Psoas muscle (tissue), 8 donors: ENCODE measurements around the gene BCAP31. TPM values are rescaled to one million over a fixed set of nuclear protein-coding genes. Genes with fewer than 3 reads are reported as not detected.
A peak's percentile ranks its signal among the peaks of the same experiment; 100 is the strongest.

Experiments
- ATAC-seq, 4 donors: fragments of 200-7000 bp; cut with Tn5 transposase; one replicate each; pipeline ENCODE4 v1.9.1; 2020; ENCODE audit warnings: moderate library complexity in 3 of 4, mild to moderate bottlenecking in 2 of 4
- DNase-seq, 2 donors: peaks; one replicate each; pipeline ENCODE4 v3.0.0-alpha.2; 2020
- H3K27ac ChIP-seq: fragments of 200-600 bp; one replicate; pipeline ENCODE4 v1.8.0; 2022
- H3K27me3 ChIP-seq, 3 donors: fragments of 200-600 bp in 1 of 3; one replicate each; pipeline versions ENCODE4 v1.6.1 to v1.8.0; 2013 to 2022; ENCODE audit warnings: low read length in 2 of 3, mild to moderate bottlenecking in 2 of 3, moderate library complexity in 1 of 3; ENCODE audit not compliant: insufficient read depth in 3 of 3
- H3K36me3 ChIP-seq, 2 donors: fragments of 200-600 bp in 1 of 2; one replicate each; pipeline versions ENCODE4 v1.6.1 to v1.8.0; 2013 to 2022; ENCODE audit warnings: low read depth in 1 of 2, mild to moderate bottlenecking in 1 of 2, moderate library complexity in 1 of 2; ENCODE audit not compliant: insufficient read depth in 1 of 2
- H3K4me1 ChIP-seq: fragments of 200-600 bp; one replicate; pipeline ENCODE4 v1.8.0; 2022
- H3K4me3 ChIP-seq: fragments of 200-600 bp; one replicate; pipeline ENCODE4 v1.8.0; 2022; ENCODE audit warnings: mild to moderate bottlenecking
- H3K9me3 ChIP-seq: fragments of 200-600 bp; one replicate; pipeline ENCODE4 v1.8.0; 2022
- CTCF ChIP-seq: fragments of 200-600 bp; IDR thresholded peaks from one replicate; pipeline ENCODE4 v1.8.0; 2022; ENCODE audit warnings: antibody characterized with exemption
- WGBS, 3 donors: extraction: QIAGEN DNeasy Blood & Tissue Kit; methylation state at CpG; one replicate each; pipeline versions ENCODE4 v1.1.6 to v1.1.7; 2013; 5-methylcytosine and 5-hydroxymethylcytosine counted together
- intact Hi-C, 2 donors: fragments of 100-400 bp; cut with DNase I; formaldehyde crosslinking; loops; one replicate each; pipeline versions ENCODE4 v1.11.0 to v1.14.2; 2022
- polyA plus RNA-seq, 3 donors: library from polyadenylated mRNA; stranded (reverse); fragments of 200-250 nt; gene quantifications; one replicate each; pipeline ENCODE4 v1.2.3, GENCODE V29; 2013
- total RNA-seq, 4 donors: library from RNA; stranded (reverse); fragmentation: NEBNext Ultra II Directional in 2 of 4; extraction: Animal tissue kit (Norgen Biotek cat#: 25700) in 2 of 4; gene quantifications; one replicate each; pipeline versions ENCODE4 v1.2.1 to v1.2.4, GENCODE V29; 2021 to 2023
- donor health status: healthy with polysubstance abuse.
- donor health status: DM: no; HTN: no; CAD: no; lungs with moderate emphysema.
- donor health status: Bipolar disorder and iron deficiency.
- donor health status: healthy.
- donor health status: DM: yes; HTN: yes; CAD: no.
- donor health status: DM: no; HTN: no; CAD: no.
- donor health status: DM: no; HTN: no; CAD: no.
- donor health status: DM: yes; HTN: yes; CAD: no.

BCAP31 gene
- total and polyA plus RNA-seq, 7 donors: 63.7 to 97.3 (median 66.0) TPM

- peak overlapping the region; percentile 64 for H3K4me3 ChIP-seq
- H3K27ac ChIP-seq: peak overlapping the region; percentile 85
- DNase-seq (peak in 1 of 2 donors; percentile 69), ATAC-seq (peak in 1 of 4 donors; percentile 16)
- peaks cover 40% of the 10 kb centered on the region for H3K4me1 ChIP-seq
- H3K9me3 ChIP-seq: no peaks in the 10 kb centered on the region
- intact Hi-C loops: no loop called here
- 37 to 65% (median 52%) methylated on average over 26 to 35 of the region's 35 CpGs for WGBS, 3 donors
- no peak for TF ChIP-seq CTCF
- H3K27me3 ChIP-seq: peaks cover 0 to 4% (median 0%) of the 10 kb centered on the region in 3 donors
- H3K36me3 ChIP-seq: peaks cover 0 to 15% of the 10 kb centered on the region in 2 donors
Measured at GRCh38 chrX:153725832-153726285, 1.7 kb upstream of the BCAP31 start.

- WGBS, 3 donors: 54 to 72% (median 56%) methylated on average over 28 to 55 of the region's 55 CpGs
- Histone ChIP-seq H3K9me3 (no peaks in the 10 kb centered on the region), H3K27ac (peak overlapping the region; percentile 85), H3K27me3 (peaks cover 0 to 4% (median 0%) of the 10 kb centered on the region in 3 donors), H3K4me3 (peak overlapping the region; percentile 64), H3K36me3 (peaks cover 3 to 21% of the 10 kb centered on the region in 2 donors), H3K4me1 (peaks cover 40% of the 10 kb centered on the region)
- intact Hi-C loops: no loop called here
- ATAC-seq: peak in 1 of 4 donors; percentile 11
- no peak for TF ChIP-seq CTCF
- DNase-seq: no peak
Measured at GRCh38 chrX:153725039-153725831, 1.0 kb upstream of the BCAP31 start.

- Histone ChIP-seq H3K27me3 (peaks cover 0 to 4% (median 0%) of the 10 kb centered on the region in 3 donors), H3K36me3 (peaks cover 3 to 27% of the 10 kb centered on the region in 2 donors), H3K27ac (peak overlapping the region; percentile 85), H3K9me3 (no peaks in the 10 kb centered on the region), H3K4me3 (peak overlapping the region; percentile 64), H3K4me1 (peaks cover 36% of the 10 kb centered on the region)
- peak; percentile 7 for TF ChIP-seq CTCF
- DNase-seq (peak in 1 of 2 donors; percentile 63), ATAC-seq (no peak)
- intact Hi-C loops: no loop called here
- 1 to 27% (median 1%) methylated on average over 26 to 78 of the region's 78 CpGs for WGBS, 3 donors
Measured at GRCh38 chrX:153723351-153724251, 586 bp downstream of the BCAP31 start.

GRCh38 chrX:153722704-153723350, 1.4 kb downstream of the BCAP31 start:
- TF ChIP-seq CTCF: no peak
- H3K27me3 ChIP-seq: peaks cover 0 to 4% (median 0%) of the 10 kb centered on the region in 3 donors
- H3K4me3 ChIP-seq: peak overlapping the region; percentile 64
- no peak for DNase-seq
- no peak for ATAC-seq
- intact Hi-C loops: no loop called here
- H3K9me3 ChIP-seq: no peaks in the 10 kb centered on the region
- WGBS, 3 donors: 49 to 64% (median 56%) methylated on average over 10 to 12 of the region's 12 CpGs
- H3K27ac ChIP-seq: peak overlapping the region; percentile 85
- H3K4me1 ChIP-seq: peaks cover 29% of the 10 kb centered on the region
- peaks cover 3 to 32% of the 10 kb centered on the region in 2 donors for H3K36me3 ChIP-seq
